Left colon (tissue), 2 donors: ENCODE data around the gene GPI. TPM values are rescaled to one million over a fixed set of nuclear protein-coding genes. Genes with fewer than 3 reads are reported as not detected.

Source experiments
- ATAC-seq: fragments of 200-7000 bp; cut with Tn5 transposase; one replicate; pipeline ENCODE4 v1.9.1; 2020; ENCODE audit warnings: mild to moderate bottlenecking, moderate library complexity
- DNase-seq, 2 donors: peaks; one replicate each; pipeline ENCODE4 v3.0.0-alpha.2; 2020
- intact Hi-C, 2 donors: fragments of 100-400 bp; cut with DNase I in 1 of 2; cut with micrococcal nuclease in 1 of 2; formaldehyde crosslinking; loops; one replicate each; pipeline versions ENCODE4 v1.11.2 to v1.14.0; 2022; cut with DNase I, micrococcal nuclease
- total RNA-seq, 2 donors: library from RNA; stranded (reverse); fragmentation: NEBNext Ultra II Directional; extraction: Animal tissue kit (Norgen Biotek cat#: 25700); gene quantifications; one replicate each; pipeline ENCODE4 v1.2.1, GENCODE V29; 2021
- donor health status: DM: no; HTN: no; CAD: no.
- donor health status: DM: yes; HTN: yes; CAD: no.

GPI gene
- total RNA-seq, 2 donors from 2014 or later: 265 to 364 TPM

DNA sequence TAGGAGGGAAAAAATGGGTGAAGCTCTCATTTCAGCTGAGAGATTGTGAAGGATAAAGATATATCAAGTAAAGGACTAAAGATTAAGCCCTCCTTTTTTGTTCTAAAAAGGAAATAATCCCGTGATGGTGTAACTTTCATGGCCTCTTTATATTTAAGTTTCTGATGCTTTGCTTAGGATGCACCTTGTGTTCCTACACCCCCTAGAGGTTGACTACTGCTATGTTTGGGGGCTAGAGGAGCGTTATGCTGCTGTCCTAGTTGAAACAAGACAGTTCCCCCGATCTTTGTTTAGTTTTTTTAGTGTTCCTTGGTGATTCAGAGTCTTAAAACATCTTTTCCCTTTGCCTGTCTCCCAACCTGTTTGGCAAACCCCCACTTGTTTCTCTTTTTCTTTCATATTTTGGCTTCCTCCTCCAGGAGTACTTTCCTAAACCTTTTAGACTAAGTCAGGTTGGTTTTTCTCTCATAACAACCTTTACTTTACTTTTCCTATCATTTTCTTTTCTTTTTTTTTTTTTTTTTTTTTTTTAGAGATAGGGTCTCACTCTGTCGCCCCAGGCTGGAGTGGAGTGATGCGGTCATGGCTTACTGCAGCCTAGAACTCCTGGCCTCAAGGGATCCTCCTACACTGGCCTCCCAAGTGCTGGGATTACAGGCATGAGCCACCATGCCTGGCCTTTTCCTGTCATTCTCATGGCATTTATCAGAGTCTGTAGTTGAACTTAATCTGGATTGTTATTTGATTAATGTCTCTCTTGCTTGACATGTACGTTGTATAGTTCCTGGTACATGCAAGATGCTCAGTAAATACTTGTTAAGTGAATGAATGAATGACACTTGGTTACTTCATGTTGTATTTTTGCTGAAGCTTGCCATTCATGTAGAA, 66.0 kb downstream of the GPI start:
- intact Hi-C loops: no loop called here
- no peak for ATAC-seq
- DNase-seq: no peak

DNA sequence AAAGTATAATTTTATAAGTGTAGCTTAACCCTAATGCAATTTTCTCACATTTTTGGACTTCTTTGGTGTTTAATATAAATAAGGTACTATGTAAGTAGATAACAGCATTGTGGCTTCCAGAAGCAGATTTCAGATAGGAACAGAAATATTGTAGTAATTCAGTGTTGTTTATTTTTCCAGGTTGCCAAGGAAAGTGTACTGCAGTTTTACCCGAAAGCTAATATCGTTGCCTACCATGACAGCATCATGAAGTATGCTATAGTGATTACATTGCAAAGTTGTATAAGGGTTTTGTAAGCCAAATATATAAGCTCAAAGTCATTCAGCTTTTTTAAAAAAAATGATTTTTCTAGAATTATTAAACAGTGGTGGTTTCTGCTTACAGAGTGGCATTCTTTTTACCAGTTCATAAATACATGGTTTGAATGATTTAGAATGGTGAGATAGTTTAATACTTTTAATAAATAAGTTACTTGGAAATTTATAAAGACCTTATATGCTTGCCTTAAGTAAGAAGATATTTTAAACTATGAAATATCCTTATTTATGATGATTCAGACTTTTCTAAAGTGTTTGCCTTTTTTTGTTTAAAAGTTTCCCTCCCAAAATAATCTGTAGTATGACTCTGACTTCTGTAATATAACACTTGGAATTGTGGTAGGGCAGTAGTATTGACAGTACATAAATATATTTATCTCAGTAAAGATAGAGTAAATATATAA, 66.8 kb downstream of the GPI start:
- DNase-seq (no peak), ATAC-seq (no peak)
- intact Hi-C loops: no loop called here

DNA sequence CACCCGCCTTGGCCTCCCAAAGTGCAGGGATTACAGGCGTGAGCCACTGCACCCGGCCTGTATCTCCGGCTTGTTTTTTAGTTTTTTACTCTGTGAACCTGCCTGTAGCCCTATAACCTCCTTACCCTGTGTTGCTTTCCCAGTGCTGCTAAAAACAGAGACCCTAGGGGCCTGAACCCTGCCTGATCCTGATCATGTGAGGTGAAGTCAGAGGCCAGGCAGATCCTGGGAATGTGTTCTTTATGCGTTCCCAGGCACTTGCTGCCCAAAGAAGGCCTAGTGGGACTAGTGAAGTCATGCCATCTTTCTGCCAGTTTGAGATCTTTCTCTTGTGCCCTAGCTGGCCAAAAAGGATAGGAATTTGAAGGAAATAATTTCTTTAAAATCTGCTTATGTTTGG, 67.8 kb downstream of the GPI start:
- intact Hi-C loops: no loop called here
- ATAC-seq (no peak), DNase-seq (no peak)

DNA sequence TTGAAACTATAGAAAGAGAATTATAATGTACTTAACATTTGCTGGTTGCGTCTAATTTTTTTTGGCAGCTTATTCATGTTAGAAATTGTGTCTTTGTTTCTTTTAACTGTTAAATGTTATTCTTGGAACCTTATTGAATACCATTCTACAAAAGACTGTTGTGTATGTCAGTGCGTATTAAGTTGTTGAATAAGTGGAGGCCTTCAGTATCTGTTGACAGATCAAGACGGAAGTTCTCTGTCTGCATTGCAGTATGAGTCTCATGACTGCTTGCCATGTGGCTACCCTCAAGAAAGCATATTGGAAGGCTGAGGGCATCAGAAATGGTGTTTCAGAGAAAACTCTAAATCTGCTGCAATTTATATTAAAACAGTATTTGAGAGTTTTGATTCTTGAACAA, 71.7 kb downstream of the GPI start:
- no peak for ATAC-seq
- intact Hi-C loops: no loop called here
- DNase-seq: no peak

DNA sequence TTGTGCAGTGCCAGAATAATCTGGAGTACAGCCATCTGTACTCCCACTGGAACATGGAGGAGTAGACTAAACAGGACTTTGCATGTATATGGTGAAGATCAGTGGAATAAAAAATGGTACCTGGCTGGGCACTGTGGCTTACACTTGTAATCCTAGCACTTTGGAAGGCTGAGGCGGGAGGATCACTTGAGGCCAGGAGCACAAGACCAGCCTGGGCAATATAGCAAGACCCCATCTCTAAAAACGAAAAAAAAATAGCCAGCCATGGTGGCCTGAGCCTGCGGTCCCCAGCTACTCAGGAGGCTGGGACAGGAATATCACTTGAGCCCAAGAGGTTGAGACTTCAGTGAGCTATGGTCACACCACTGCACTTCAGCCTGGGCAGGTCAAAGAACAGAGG, 83.2 kb downstream of the GPI start:
- DNase-seq: no peak
- no peak for ATAC-seq
- intact Hi-C loops: no loop called here

Other genes starting within 250 kb of the GPI start
- 10 to 100 TPM; 78.2 to 79.0 TPM for gene LSM14A, start 192.7 kb upstream of the GPI start, total RNA-seq
- gene GARRE1, start 110.6 kb upstream of the GPI start, total RNA-seq: 10 to 100 TPM; 19.6 to 22.0 TPM
- 1 to 10 TPM; 4.3 to 6.3 TPM for gene PDCD2L, start 39.2 kb downstream of the GPI start, total RNA-seq
- gene UBA2, start 63.2 kb downstream of the GPI start, total RNA-seq: 10 to 100 TPM; 42.8 to 47.4 TPM
- 1 to 10 TPM; 1.6 to 3.4 TPM for gene WTIP, start 116.6 kb downstream of the GPI start, total RNA-seq